GM19397 (cell line): ENCODE data around the gene GATA1.
"Not testable (repeated sequence)": the region's sequence is repeated elsewhere in the genome, so short reads cannot be mapped to it uniquely, and the experiment has no call there.

ENCODE experiments used
- ATAC-seq: cut with Tn5 transposase; IDR thresholded peaks from one replicate; pipeline ENCODE4 v1.9.1; 2021; ENCODE audit warnings: mild to moderate bottlenecking, moderate library complexity; ENCODE audit not compliant: unreplicated experiment

GATA1 gene

DNA sequence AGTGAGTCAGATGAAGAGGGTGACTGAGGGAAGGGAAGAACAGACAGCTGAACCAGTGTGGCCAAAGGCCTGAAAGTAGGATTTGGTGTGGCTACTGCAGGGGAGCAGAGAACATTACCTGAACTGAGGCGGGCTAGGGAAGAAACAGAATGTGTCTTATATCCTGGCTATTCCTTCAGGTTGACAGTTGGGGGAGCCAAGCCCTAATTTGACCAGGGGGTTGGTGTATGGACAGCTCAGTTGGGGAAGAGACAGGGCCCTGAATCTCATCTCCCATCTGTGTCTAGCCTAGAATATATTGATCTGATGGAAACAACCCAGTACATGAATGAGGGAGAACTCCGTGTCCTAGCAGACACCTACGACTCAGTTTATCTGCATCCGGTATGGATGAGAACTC, 19.7 kb downstream of the GATA1 start:
- no peak for ATAC-seq

DNA sequence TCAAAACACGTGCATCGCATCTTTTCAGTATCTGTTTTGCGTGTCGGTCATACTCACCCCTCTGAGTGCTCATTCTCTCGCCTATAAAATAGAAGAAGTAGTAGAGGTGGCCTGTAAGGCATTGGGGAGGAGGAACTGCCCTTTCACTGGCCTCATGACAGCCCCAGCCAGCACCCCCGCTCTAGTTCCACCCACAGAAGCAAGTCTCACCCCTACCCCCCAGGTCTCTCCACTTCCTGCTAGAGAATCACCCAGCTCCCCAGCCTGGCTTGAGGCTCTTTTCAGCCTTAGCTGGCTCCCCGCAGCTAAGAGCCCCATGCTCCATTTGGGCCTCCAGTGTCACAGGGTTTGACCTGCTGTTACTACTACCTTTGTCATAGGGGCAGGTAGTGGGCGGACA, 27.3 kb downstream of the GATA1 start:
- ATAC-seq: no peak

DNA sequence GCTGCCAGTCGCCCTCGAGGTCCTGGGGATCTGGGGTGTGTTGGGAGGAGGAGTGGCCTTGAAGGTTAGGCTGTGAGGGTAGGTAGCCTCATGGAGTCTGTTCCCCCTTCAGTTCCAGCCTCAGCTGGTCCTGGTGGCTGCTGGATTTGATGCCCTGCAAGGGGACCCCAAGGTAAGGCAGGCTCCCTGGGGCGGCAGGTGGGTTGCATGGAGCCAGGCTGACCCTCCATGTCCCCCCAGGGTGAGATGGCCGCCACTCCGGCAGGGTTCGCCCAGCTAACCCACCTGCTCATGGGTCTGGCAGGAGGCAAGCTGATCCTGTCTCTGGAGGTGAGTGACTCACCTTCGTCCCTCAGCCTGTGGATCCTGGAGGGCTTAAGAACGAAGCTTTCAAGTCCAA, 28.3 kb downstream of the GATA1 start:
- no peak for ATAC-seq

DNA sequence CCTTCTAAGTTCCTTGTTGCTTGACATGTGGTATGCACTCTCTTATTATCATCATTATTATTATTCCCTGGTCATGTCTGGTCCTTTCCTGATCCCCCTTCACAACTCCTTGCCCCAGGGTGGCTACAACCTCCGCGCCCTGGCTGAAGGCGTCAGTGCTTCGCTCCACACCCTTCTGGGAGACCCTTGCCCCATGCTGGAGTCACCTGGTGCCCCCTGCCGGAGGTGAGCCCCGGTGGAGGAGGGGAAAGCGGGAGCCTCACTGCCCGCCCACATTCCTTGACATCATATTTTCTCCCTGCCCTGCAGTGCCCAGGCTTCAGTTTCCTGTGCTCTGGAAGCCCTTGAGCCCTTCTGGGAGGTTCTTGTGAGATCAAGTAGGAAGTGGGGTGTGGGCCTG, 28.9 kb downstream of the GATA1 start:
- no peak for ATAC-seq

DNA sequence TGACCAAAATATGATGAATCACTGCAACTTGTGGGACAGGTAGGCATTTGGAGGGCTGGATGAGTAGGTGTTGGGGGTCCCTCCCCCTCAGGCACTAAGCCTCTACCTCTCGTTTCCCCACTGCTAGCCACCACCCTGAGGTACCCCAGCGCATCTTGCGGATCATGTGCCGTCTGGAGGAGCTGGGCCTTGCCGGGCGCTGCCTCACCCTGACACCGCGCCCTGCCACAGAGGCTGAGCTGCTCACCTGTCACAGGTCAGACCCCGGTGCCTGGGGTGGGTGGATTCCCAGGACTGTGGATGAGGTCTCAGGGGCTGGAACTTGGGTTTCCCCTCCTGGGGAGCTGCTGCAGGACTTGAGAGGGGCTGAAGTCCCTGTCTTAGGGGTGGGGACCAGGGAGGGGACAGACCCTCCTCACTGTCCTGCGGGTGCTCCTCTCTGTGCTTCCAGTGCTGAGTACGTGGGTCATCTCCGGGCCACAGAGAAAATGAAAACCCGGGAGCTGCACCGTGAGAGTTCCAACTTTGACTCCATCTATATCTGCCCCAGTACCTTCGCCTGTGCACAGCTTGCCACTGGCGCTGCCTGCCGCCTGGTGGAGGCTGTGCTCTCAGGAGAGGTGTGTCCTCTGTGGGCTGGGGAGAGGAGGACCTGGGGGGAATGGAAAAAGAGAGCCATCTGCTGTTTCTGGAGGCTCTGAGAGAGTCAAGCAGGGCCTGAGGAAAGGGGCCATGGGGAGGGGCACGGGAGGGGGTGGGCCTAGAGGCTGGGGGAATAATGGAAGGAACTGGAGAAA, 29.8 kb downstream of the GATA1 start:
- ATAC-seq: no peak

DNA sequence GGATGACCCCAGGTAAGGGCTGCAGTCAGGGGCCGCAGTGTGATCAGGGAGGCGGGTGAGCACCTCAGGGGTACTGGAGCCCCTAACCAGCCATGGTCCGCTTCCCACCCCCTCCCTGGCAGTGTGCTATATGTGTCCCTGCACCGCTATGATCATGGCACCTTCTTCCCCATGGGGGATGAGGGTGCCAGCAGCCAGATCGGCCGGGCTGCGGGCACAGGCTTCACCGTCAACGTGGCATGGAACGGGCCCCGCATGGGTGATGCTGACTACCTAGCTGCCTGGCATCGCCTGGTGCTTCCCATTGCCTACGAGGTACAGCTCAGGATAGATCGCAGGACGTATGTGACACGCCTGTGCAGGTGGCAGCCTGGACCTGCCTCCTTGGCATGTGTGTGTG, 31.7 kb downstream of the GATA1 start:
- no peak for ATAC-seq

DNA sequence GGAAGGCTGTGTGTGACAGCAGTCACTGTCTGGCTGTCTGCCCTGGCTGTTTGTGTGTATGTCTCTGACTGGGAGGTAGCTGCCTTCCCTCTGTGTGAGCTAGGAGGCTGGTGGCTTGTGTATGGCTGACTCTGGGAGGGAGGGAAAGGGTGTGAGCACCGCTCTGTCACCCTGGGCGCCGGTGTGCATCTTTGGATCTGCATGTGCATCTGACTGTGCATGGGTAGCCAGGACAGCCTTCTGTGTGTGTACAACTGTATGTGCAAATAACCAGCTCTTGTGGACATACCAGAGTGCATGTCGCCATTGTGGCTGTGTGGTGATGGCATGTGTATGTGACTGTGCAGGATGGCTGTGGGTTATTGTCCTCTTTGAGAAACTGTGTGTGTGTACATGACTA, 32.5 kb downstream of the GATA1 start:
- ATAC-seq: no peak

DNA sequence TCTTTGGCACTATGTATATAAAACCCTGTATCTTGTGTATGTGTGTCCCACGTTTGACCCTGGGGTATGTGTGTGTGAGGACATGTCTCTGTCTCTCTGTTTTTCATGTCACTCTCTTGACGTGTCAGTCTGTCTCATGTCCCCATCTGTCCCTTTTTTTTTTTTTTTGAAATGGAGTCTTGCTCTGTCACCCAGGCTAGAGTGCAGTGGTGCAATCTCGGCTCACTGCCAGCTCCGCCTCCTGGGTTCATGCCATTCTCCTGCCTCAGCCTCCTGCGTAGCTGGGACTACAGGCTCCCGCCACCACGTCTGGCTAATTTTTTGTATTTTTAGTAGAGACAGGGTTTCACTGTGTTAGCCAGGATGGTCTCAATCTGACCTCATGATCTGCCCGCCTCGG, 33.0 kb downstream of the GATA1 start:
- ATAC-seq: not testable (repeated sequence)

DNA sequence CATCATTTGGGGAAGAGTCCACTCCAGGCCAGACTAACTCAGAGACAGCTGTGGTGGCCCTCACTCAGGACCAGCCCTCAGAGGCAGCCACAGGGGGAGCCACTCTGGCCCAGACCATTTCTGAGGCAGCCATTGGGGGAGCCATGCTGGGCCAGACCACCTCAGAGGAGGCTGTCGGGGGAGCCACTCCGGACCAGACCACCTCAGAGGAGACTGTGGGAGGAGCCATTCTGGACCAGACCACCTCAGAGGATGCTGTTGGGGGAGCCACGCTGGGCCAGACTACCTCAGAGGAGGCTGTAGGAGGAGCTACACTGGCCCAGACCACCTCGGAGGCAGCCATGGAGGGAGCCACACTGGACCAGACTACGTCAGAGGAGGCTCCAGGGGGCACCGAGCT, 36.7 kb downstream of the GATA1 start:
- no peak for ATAC-seq

DNA sequence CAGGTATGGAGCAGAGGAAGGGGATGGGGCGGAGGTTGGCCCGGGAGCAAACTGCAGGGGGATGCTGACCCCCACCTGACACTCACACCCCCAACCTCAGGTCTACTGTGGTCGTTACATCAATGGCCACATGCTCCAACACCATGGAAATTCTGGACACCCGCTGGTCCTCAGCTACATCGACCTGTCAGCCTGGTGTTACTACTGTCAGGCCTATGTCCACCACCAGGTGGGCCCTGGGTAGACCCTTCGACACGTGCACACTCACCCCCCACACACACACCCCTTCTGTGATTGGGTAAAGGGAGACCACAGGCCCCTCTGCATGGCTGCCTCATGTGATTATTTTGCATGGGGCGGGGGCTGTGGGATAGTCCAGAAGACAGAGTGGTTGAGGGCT, 37.7 kb downstream of the GATA1 start:
- ATAC-seq: no peak

DNA sequence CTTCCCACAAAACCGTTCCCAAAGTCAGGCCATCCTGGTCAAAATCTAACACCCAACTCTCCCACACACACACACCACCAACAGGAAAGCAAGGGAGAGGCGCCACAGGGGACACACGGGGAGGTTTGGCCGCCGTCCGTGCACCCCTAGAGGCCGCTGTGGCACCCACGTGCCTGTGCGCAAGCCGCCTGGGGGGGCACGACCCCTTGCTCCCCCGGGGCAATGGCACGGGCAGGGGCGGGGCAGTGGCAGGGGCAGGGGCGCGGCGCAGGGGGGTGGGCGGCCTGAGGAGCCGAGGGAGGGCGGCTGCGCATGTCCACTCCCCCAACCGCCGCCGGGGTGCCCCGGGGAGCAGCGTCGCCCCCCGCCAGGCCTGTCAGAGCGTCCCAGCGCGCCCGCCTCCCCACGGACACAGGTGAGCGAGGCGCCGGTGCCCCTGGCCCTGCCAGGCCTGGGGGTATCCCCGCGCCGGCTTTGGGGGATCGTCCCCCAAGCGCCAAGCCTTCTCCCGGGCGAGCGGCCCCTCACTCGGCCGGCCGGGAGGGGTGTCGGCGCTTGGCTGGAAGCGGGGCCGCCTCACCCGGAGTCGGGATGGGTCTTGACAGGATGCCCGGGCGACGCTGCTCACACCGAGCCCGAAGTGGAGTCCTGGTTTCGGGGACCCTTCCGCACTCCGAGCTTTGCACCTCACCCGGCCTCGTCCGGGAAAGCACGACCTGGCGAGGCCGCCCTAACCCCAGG, 39.9 kb downstream of the GATA1 start, which contains the start of gene ERAS:
TSS of gene ERAS (plus strand) at position 379 of the 741 bp plus-strand sequence. CDS start 2,611 bp downstream, outside the sequence.
- no peak for ATAC-seq

DNA sequence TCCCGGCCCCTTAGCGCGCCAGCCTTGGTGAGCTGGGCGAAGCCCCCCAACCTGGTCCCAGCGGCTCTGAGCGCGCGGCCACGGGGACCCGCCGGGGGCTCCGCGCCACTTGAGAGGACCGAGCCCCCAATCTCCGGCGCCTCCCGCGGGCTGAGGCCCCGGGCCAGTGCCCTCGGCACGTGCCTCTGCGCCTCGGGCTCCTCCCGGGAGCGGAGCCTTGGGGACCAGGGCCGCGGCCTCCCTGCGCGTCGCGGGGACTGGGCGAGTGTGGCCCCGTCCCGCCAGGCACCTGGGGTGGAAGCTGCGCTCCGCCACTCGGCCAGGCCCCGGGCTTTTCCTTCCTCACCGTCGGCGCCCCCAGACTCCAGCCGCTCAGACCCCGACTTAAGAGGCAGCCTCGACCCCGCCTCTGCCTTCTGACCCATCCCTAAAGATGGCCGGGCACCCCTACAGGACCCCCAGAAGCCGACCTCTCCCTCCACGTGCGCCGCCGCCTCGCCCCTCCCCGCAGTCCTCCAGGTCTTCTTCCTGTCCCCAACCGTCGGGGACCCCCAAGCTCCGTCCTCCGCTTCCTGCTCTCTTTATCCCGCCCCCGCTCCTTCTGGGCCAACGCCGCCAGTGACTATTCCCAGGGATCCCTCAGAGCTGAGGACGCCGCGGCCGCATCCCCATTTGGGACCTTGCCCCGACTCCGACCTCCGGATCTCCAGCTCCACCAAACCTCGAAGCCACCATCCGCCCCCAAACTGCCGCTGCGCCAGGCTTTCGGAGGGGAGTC, 40.7 kb downstream of the GATA1 start:
- ATAC-seq: no peak

DNA sequence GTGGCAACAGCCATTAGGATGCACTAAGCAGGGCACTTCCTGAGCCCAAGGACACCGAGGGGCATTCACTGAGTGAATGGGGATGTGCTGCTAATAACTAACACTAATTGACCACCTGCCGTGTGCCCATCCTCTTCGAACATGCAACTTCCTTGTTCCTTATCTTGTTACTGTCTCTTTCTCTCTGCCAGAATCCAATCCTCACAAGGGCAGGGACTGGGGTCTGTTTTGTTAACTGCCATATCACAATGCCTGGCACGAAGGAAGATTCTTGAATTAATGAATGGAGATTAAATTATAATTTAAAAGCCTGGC, 41.2 kb downstream of the GATA1 start:
- ATAC-seq: no peak

DNA sequence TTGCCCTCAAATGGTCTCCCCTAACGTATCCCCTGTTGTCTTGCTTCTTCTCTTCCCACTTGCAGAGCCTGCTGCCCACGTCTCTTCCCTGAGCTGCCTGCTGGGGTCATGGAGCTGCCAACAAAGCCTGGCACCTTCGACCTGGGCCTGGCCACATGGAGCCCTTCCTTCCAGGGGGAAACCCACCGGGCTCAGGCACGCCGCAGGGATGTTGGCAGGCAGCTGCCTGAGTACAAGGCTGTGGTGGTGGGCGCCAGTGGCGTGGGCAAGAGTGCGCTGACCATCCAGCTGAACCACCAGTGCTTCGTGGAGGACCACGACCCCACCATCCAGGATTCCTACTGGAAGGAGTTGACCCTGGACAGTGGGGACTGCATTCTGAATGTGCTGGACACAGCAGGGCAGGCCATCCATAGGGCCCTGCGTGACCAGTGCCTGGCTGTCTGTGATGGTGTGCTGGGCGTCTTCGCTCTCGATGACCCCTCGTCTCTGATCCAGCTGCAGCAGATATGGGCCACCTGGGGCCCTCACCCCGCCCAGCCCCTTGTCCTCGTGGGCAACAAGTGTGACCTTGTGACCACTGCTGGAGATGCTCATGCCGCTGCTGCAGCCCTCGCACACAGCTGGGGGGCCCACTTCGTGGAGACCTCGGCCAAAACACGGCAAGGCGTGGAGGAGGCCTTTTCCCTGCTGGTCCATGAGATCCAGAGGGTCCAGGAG, 42.8 kb downstream of the GATA1 start:
- no peak for ATAC-seq

DNA sequence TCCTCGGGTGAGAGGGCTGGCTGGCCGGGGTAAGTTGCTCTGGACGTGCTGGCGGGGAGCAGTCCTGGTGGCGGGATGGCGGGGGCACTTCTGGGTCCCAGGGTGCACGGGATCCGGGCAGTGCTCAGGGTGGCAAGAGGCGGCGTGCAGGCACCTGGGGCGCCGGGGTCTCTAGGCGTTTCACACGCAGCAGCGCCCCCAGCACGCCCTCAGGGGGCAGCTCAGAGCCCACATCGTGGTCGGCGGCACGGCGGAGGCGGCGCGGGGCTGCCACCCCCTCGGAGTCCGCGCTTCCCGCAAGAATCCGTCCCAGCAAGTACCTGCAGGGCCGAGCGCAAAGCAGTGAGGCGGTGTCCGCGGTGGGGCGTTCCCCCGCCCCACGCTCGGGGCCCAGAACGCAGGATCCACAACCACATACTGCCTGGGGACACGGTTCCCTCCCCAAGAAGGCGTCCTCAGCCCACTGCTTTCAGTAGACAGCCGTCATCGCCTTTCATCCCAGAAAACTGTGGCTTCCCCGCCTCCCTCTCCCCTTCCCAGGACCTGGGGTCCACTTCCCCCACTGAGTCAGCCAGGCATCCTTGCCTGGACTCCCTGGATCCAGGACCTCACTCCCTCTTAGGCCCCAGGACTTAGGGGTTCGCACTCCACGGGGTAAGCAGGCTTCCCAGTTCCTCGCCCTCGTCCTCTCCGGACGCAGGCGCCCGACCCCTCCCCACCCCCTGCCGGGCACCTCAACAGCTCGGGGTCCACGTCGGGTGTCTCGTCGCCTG, 44.9 kb downstream of the GATA1 start:
- ATAC-seq: no peak

DNA sequence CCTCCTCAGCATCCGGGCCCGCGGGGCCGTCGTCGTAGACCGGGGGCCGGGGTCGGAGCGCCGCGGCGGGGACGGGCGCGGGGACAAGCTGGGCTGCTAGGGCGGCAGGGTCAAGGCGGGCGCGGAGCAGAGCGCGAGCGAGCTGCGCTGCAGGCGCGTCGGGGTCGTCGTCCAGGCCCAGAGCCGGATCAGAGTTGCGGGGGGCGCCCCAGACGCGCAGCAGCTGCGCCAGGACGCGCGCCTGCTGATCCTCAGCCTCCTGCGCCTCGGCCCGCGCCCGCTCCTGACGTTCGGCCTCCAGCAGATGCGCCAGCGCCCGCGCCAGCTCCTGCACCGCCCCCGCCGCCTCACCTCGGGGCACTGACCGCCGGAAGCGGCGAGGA, 45.5 kb downstream of the GATA1 start:
- no peak for ATAC-seq

DNA sequence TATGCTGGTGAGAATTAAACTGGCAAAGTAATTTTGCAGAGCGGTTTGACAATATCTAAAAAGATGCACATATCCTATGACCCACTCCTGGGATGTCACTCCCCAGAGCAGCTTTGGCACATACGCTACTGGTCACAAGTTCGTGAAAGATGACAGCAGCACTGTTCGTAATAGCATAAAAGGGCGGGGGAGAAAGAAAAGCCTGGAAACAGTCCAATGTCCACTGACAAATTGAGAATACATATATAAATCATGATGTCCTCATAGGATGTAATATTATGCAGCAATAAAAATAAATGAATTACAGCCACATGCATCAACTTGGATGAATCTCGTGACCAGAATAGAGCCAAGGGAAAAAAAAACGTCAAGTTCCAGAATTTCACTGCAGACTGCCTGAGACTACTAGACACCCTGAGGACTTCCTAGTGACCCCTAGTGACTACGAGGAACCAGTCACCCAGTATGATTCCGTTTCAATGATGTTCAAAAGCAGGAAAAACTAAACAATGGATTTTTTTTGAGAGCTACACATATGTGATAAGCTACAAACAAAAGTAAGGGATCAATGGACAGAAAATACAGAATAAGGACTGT, 47.2 kb downstream of the GATA1 start:
- no peak for ATAC-seq

DNA sequence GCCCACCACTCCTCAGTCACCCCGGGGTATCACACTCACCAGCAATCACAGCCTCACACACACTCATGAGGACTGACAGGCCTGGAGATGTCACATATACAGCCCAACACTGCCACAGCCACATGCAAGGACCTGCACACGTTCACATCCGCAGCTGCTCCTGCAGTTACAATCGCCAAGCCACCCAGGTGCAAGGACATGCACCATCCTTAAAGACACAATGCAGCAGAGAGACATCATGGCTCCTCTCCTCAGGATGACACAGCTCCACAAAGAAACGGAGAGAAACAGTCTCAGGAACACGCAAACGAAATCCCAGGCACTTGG, 48.0 kb downstream of the GATA1 start:
- no peak for ATAC-seq

DNA sequence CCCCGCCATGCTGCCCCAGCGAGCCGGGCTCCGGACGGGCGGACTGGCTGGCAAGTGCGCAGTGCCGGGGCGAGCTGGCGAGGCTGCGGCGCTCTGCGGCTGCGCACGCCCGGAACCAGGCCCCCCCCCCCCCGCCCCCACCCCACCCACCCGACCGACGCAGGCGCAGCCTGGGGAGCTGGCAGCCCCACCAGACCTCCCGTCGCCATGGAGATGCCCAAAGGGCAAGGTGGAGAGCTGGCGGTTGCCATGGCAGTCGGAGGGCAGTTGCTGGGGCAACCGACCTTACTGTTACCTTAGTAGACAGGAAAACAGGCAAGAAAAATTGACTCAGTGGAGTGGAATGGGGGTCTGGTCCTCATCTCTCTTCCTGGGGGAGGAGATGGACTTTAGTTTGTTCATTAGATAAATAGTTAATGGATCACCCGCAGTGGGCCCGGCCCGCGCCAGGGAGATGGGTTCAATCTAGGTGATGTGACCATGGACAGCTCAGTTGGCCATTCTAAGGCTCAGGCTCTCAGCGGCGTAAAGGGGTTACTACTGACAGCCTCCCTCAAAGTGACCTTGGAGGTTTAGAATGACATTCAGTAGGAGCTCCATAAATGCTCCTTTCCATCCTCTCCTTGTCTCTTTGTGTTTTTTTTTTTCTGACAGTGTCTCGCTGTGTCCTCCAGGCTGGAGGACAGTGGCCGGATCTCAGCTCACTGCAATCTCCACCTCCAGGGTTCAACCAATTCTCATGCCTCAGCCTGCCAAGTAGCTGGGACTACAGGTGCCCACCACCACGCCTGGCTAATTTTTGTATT, 49.3 kb downstream of the GATA1 start, which contains the start of gene PCSK1N:
TSS of gene PCSK1N (minus strand) at position 87 of the 806 bp plus-strand sequence. CDS start at position 9, 78 bp downstream.
- no peak for ATAC-seq
